Activated CD8-positive, alpha-beta T cell treated with anti-CD3 and anti-CD28 coated beads, Interleukin-2, amount 10 ng/mL, durations not matched to agents 7 days and 5 days (primary cell): ENCODE data around the gene SLC38A9. TPM values are rescaled to one million over a fixed set of nuclear protein-coding genes. Genes with fewer than 3 reads are reported as not detected.
A peak's percentile ranks its signal among the peaks of the same experiment; 100 is the strongest.
"Not testable (repeated sequence)": the region's sequence is repeated elsewhere in the genome, so short reads cannot be mapped to it uniquely, and the experiment has no call there.

Experiments used
- ATAC-seq: fragments of 150-1000 bp; cut with Tn5 transposase; one replicate; pipeline ENCODE4 v1.10.0; 2021; ENCODE audit warnings: moderate library complexity
- CTCF ChIA-PET: fragments of 350-600 bp; sonication (Branson Sonifier 250); formaldehyde crosslinking; loops from one replicate; lab custom pipeline; 2021; ENCODE audit warnings: antibody characterized with exemption; lab: Charles Lee
- POLR2A ChIA-PET: fragments of 350-600 bp; sonication (Branson Sonifier 250); formaldehyde crosslinking; loops from one replicate; lab custom pipeline; 2021; ENCODE audit warnings: antibody characterized with exemption; lab: Charles Lee
- DNase-seq: peaks from one replicate; pipeline ENCODE4 v3.0.0-alpha.2; 2020
- H3K27ac Mint-ChIP-seq: one replicate; pipeline ENCODE4 v1.8.0; 2021; ENCODE audit warnings: mild to moderate bottlenecking, mixed read lengths
- H3K27me3 Mint-ChIP-seq: one replicate; pipeline ENCODE4 v1.8.0; 2021; ENCODE audit warnings: low read depth, mixed read lengths
- H3K36me3 Mint-ChIP-seq: one replicate; pipeline ENCODE4 v1.8.0; 2021; ENCODE audit warnings: low read depth, mixed read lengths
- H3K4me1 Mint-ChIP-seq: one replicate; pipeline ENCODE4 v1.8.0; 2021; ENCODE audit warnings: low read depth, mixed read lengths
- H3K4me3 Mint-ChIP-seq: one replicate; pipeline ENCODE4 v1.8.0; 2021; ENCODE audit warnings: mild to moderate bottlenecking, mixed read lengths
- H3K9me3 Mint-ChIP-seq: one replicate; pipeline ENCODE4 v1.8.0; 2022; ENCODE audit warnings: mixed read lengths; ENCODE audit not compliant: insufficient read depth
- total RNA-seq, 2 experiments: library from RNA; stranded (reverse); gene quantifications; one replicate each; pipeline ENCODE4 v1.2.3, GENCODE V29; 2021

Gene SLC38A9
- total RNA-seq = 10 to 100 TPM; 22.6 to 25.6 TPM

- H3K9me3 Mint-ChIP-seq = peaks cover 5% of the 10 kb centered on the region
- peaks cover 10% of the 10 kb centered on the region for H3K36me3 Mint-ChIP-seq
- POLR2A ChIA-PET = interaction anchor here (0.6 kb wide), 1 partner anchor 267 kb away, joined by 3 read pairs; no protein-coding TSS in a partner anchor
- CTCF ChIA-PET = interaction anchor here (0.9 to 1.6 kb wide), 3 partner anchors 8 to 369 kb away, joined by 3 to 4 read pairs (median 3); no protein-coding TSS in a partner anchor
- peaks cover 13% of the 10 kb centered on the region for H3K27me3 Mint-ChIP-seq
- ATAC-seq (peak; percentile 99), DNase-seq (peak; percentile 95)
- peak within 1 kb of the TSS; percentile 88 for H3K27ac Mint-ChIP-seq
- H3K4me1 Mint-ChIP-seq = peaks cover 26% of the 10 kb centered on the region
- H3K4me3 Mint-ChIP-seq = peak within 1 kb of the TSS; percentile 99
Measured at GRCh38 chr5:55712023-55712859, at the start of gene SLC38A9. TSS of gene SLC38A9 (minus strand) at chr5:55712324. CDS start at chr5:55697958, 14,366 bp downstream.

DNA sequence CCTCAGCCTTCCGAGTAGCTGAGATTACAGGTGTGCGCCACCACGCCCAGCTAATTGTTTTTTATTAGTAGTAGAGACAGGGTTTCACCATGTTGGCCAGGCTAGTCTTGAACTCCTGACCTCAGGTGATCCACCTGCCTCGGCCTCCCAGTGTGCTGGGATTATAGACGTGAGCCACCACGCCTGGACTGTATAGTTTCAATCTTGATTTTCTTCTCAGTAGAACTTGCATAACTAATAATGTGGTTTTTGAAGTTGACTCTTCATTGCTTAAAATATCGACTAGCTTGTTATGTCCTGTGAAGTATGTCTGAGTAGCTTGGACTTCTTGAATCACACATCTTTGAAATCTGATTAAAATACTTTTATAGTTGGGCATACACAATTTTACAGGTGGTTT lies 49.6 kb upstream of the SLC38A9 start:
- peaks cover 11% of the 10 kb centered on the region for H3K36me3 Mint-ChIP-seq
- POLR2A ChIA-PET = interaction anchor here (0.6 kb wide), 1 partner anchor 132 kb away, joined by 3 read pairs; no protein-coding TSS in a partner anchor
- peaks cover 15% of the 10 kb centered on the region for H3K27me3 Mint-ChIP-seq
- H3K27ac Mint-ChIP-seq, ATAC-seq, DNase-seq, H3K9me3 Mint-ChIP-seq, CTCF ChIA-PET, H3K4me3 Mint-ChIP-seq: not testable (repeated sequence)
- peaks cover 39% of the 10 kb centered on the region for H3K4me1 Mint-ChIP-seq

GRCh38 chr5:55758714-55759113 lies 46.6 kb upstream of the SLC38A9 start:
- ChIA-PET POLR2A (no interaction called here), CTCF (no interaction called here)
- Mint-ChIP-seq H3K9me3 (no peaks in the 10 kb centered on the region), H3K27ac (no peak overlapping the region), H3K36me3 (peaks cover 8% of the 10 kb centered on the region), H3K4me3 (no peak overlapping the region), H3K27me3 (peaks cover 23% of the 10 kb centered on the region), H3K4me1 (peaks cover 22% of the 10 kb centered on the region)
- DNase-seq = no peak
- no peak for ATAC-seq

GRCh38 chr5:55758231-55758630 lies 46.1 kb upstream of the SLC38A9 start:
- ChIA-PET CTCF (no interaction called here), POLR2A (no interaction called here)
- Mint-ChIP-seq H3K27me3 (peaks cover 23% of the 10 kb centered on the region), H3K36me3 (peaks cover 8% of the 10 kb centered on the region), H3K27ac (no peak overlapping the region), H3K4me1 (peaks cover 17% of the 10 kb centered on the region), H3K9me3 (no peaks in the 10 kb centered on the region), H3K4me3 (no peak overlapping the region)
- no peak for ATAC-seq
- DNase-seq = no peak

GRCh38 chr5:55750499-55750898 lies 38.4 kb upstream of the SLC38A9 start:
- DNase-seq = no peak
- POLR2A ChIA-PET = no interaction called here
- Mint-ChIP-seq H3K4me3 (no peak overlapping the region), H3K4me1 (no peaks in the 10 kb centered on the region), H3K36me3 (peaks cover 2% of the 10 kb centered on the region), H3K9me3 (no peaks in the 10 kb centered on the region), H3K27me3 (peaks cover 17% of the 10 kb centered on the region), H3K27ac (no peak overlapping the region)
- CTCF ChIA-PET = no interaction called here
- no peak for ATAC-seq

DNA sequence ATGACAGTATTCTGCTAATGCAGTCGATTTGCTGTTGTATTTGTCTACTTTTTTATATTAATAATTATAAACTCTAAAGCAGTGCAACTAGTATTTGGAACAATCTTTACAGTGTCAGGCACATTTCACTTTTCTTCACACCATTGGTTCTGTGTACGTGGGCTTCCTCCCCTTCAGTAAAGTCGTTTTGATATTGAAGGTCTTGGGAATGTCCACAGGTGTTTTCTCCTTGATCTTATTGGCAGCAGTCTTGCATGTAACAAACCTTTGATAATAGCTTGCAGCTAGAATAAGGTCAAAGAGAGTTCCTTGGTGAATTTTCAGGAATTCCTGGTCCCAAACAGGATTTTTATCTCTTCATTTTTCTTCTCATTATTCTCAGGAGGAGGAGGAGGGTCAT lies 37.9 kb upstream of the SLC38A9 start:
- Mint-ChIP-seq H3K36me3 (peaks cover 2% of the 10 kb centered on the region), H3K4me3 (no peak overlapping the region), H3K27ac (no peak overlapping the region), H3K27me3 (peaks cover 17% of the 10 kb centered on the region), H3K9me3 (no peaks in the 10 kb centered on the region), H3K4me1 (no peaks in the 10 kb centered on the region)
- ATAC-seq (no peak), DNase-seq (no peak)
- ChIA-PET CTCF (no interaction called here), POLR2A (no interaction called here)

- Mint-ChIP-seq H3K36me3 (no peaks in the 10 kb centered on the region), H3K27me3 (peaks cover 17% of the 10 kb centered on the region), H3K9me3 (no peaks in the 10 kb centered on the region), H3K4me3 (no peak overlapping the region), H3K4me1 (no peaks in the 10 kb centered on the region), H3K27ac (no peak overlapping the region)
- POLR2A ChIA-PET = no interaction called here
- CTCF ChIA-PET = no interaction called here
- ATAC-seq (no peak), DNase-seq (no peak)
Measured at GRCh38 chr5:55749387-55749786, 37.3 kb upstream of the SLC38A9 start.

- Mint-ChIP-seq H3K4me3 (no peak overlapping the region), H3K27ac (peak overlapping the region; percentile 11)
Measured at GRCh38 chr5:55747778-55748318, 35.7 kb upstream of the SLC38A9 start.

GRCh38 chr5:55742778-55743177 lies 30.7 kb upstream of the SLC38A9 start:
- Mint-ChIP-seq H3K4me1 (no peaks in the 10 kb centered on the region), H3K4me3 (no peak overlapping the region), H3K36me3 (no peaks in the 10 kb centered on the region), H3K27me3 (peaks cover 17% of the 10 kb centered on the region), H3K27ac (no peak overlapping the region), H3K9me3 (no peaks in the 10 kb centered on the region)
- no peak for ATAC-seq
- no peak for DNase-seq
- CTCF ChIA-PET = no interaction called here
- POLR2A ChIA-PET = interaction anchor here (0.5 to 0.6 kb wide), 2 partner anchors 214 to 304 kb away, joined by 3 to 4 read pairs; no protein-coding TSS in a partner anchor

More at GRCh38 chr5:55747778-55748318, 35.7 kb upstream of the SLC38A9 start:
- Mint-ChIP-seq H3K4me1 (no peaks in the 10 kb centered on the region), H3K27me3 (peaks cover 19% of the 10 kb centered on the region), H3K9me3 (no peaks in the 10 kb centered on the region), H3K36me3 (no peaks in the 10 kb centered on the region)
- CTCF ChIA-PET = no interaction called here
- no peak for ATAC-seq
- POLR2A ChIA-PET = no interaction called here
- DNase-seq = no peak

- no peaks in the 10 kb centered on the region for H3K9me3 Mint-ChIP-seq
- CTCF ChIA-PET = no interaction called here
- POLR2A ChIA-PET = no interaction called here
- no peak within 1 kb of the TSS for H3K4me3 Mint-ChIP-seq
- ATAC-seq = no peak
- H3K36me3 Mint-ChIP-seq = no peaks in the 10 kb centered on the region
- H3K27me3 Mint-ChIP-seq = peaks cover 7% of the 10 kb centered on the region
- DNase-seq = no peak
- H3K4me1 Mint-ChIP-seq = no peaks in the 10 kb centered on the region
- H3K27ac Mint-ChIP-seq = no peak within 1 kb of the TSS
Measured at GRCh38 chr5:55737793-55738192, 25.7 kb upstream of the SLC38A9 start, which contains the start of gene DDX4. TSS of gene DDX4 (plus strand) at chr5:55738061. CDS start at chr5:55738964, 903 bp downstream.

DNA sequence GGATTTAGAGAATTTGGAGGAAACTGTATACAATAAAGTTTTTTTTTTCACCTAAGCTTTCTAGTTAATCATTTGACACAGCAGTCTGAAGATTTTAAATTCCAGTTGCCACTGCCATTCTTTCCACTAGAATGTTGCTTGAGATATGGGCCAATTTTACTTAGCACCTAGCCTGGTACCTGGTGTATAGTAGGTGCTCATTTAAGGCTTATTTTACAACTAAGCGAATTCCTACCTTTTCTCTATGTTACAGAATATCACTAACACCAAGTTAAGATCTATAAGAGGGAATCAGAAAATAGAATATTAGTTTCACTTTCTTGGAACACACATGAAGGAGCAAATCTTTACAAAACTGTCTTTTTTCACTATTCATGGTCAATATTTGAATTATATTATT lies 22.5 kb upstream of the SLC38A9 start:
- Mint-ChIP-seq H3K27ac (no peak overlapping the region), H3K4me3 (no peak overlapping the region), H3K36me3 (no peaks in the 10 kb centered on the region), H3K4me1 (no peaks in the 10 kb centered on the region), H3K27me3 (peaks cover 13% of the 10 kb centered on the region), H3K9me3 (no peaks in the 10 kb centered on the region)
- CTCF ChIA-PET = no interaction called here
- no peak for DNase-seq
- no peak for ATAC-seq
- POLR2A ChIA-PET = no interaction called here

DNA sequence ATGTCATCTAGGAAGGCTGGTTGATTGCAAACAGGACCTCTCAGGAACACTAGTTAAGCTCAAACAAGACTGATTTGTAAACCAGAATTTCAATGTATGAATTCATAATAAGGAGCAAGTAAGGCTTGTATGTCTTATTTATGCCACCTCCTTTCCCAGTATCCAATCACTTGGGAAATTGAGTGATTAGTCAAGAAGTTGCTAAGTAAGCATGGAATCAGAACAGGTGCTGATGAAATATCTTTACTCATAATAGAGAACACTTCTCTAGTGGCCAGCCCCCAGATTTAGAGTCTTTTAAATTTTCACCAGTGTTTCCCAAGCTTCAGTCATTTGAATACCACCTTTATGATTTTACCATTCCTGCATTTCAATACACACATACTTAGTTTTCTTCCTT lies 20.5 kb upstream of the SLC38A9 start:
- Mint-ChIP-seq H3K27me3 (peaks cover 10% of the 10 kb centered on the region), H3K27ac (no peak overlapping the region), H3K36me3 (no peaks in the 10 kb centered on the region), H3K4me1 (no peaks in the 10 kb centered on the region), H3K4me3 (no peak overlapping the region), H3K9me3 (no peaks in the 10 kb centered on the region)
- ChIA-PET CTCF (no interaction called here), POLR2A (no interaction called here)
- no peak for ATAC-seq
- no peak for DNase-seq
